PC-3 (cell line): Measurements from ENCODE around the gene SMIM27. TPM values are rescaled to one million over a fixed set of nuclear protein-coding genes. Genes with fewer than 3 reads are reported as not detected.
A peak's percentile ranks its signal among the peaks of the same experiment; 100 is the strongest.

ENCODE experiments used
- ATAC-seq: fragments of 200-7000 bp; cut with Tn5 transposase; 2 replicates; pipeline ENCODE4 v1.9.1; 2020; ENCODE audit warnings: mild to moderate bottlenecking, moderate library complexity
- BruUV-seq: library from RNA; stranded (reverse); fragments of 400-500 nt; replicated peaks from 2 replicates; lab custom pipeline; 2021; lab: Mats Ljungman, UMichigan
- CTCF ChIA-PET: fragments of 300-600 bp; sonication (Branson Sonifier 250); formaldehyde crosslinking; loops from one replicate; lab custom pipeline; 2022; ENCODE audit warnings: antibody characterized with exemption; lab: Charles Lee
- POLR2A ChIA-PET: fragments of 300-600 bp; sonication (Branson Sonifier 250); formaldehyde crosslinking; loops from one replicate; lab custom pipeline; 2022; ENCODE audit warnings: antibody characterized with exemption; ENCODE audit not compliant: unreplicated experiment; lab: Charles Lee
- DNase-seq: peaks from one replicate; pipeline ENCODE4 v3.0.0-alpha.2; 2015
- H2AFZ ChIP-seq: fragments of 300-600 bp; sonication (generic); 2 replicates; pipeline ENCODE4 v1.6.0; 2016; ENCODE audit warnings: antibody characterized with exemption, low read length
- H3F3A ChIP-seq: fragments of 300-600 bp; sonication (generic); one replicate; pipeline ENCODE4 v1.6.0; 2017; ENCODE audit warnings: antibody characterized with exemption, low read length, control low read depth, mild to moderate bottlenecking; ENCODE audit not compliant: unreplicated experiment
- H3K27ac ChIP-seq: fragments of 300-600 bp; sonication (generic); 2 replicates; pipeline ENCODE4 v1.5.1; 2016; ENCODE audit warnings: mild to moderate bottlenecking, low read length
- H3K27me3 ChIP-seq: fragments of 300-600 bp; sonication (generic); 2 replicates; pipeline ENCODE4 v1.6.1; 2016; ENCODE audit warnings: low read length, mixed read lengths
- H3K36me3 ChIP-seq: fragments of 300-600 bp; sonication (generic); 2 replicates; pipeline ENCODE4 v1.6.1; 2016; ENCODE audit warnings: low read depth, mixed run types, low read length, mixed read lengths
- H3K4me1 ChIP-seq: fragments of 300-600 bp; sonication (generic); 2 replicates; pipeline ENCODE4 v1.5.1; 2016; ENCODE audit warnings: low read length; ENCODE audit not compliant: insufficient read depth
- H3K4me2 ChIP-seq: fragments of 300-600 bp; sonication (generic); 2 replicates; pipeline ENCODE4 v1.6.0; 2016; ENCODE audit warnings: low read length
- H3K4me3 ChIP-seq: fragments of 300-600 bp; sonication (generic); 2 replicates; pipeline ENCODE4 v1.5.1; 2016; ENCODE audit warnings: mild to moderate bottlenecking, low read length, mixed read lengths
- H3K79me2 ChIP-seq: fragments of 300-600 bp; sonication (generic); 2 replicates; pipeline ENCODE4 v1.6.1; 2017; ENCODE audit warnings: low read length, mixed read lengths
- H3K9ac ChIP-seq: fragments of 300-600 bp; sonication (generic); 2 replicates; pipeline ENCODE4 v1.6.0; 2016; ENCODE audit warnings: mild to moderate bottlenecking, low read length
- H3K9me2 ChIP-seq: fragments of 300-600 bp; sonication (generic); replicated peaks from 2 replicates; pipeline ENCODE4 v1.6.1; 2016; ENCODE audit warnings: mixed run types, low read length, mixed read lengths
- H3K9me3 ChIP-seq: fragments of 300-600 bp; sonication (generic); 2 replicates; pipeline ENCODE4 v1.6.1; 2016; ENCODE audit warnings: low read length, mixed read lengths
- H4K20me1 ChIP-seq: fragments of 300-600 bp; sonication (generic); 2 replicates; pipeline ENCODE4 v1.6.1; 2016; ENCODE audit warnings: low read length, mixed read lengths
- EZH2 ChIP-seq: fragments of 300-600 bp; sonication (generic); IDR thresholded peaks from one replicate; pipeline ENCODE4 v1.6.1; 2017; ENCODE audit warnings: antibody characterized with exemption, mild to moderate bottlenecking, low read length; ENCODE audit not compliant: unreplicated experiment
- EZH2phosphoT487 ChIP-seq: fragments of 300-600 bp; sonication (generic); IDR thresholded peaks from 2 replicates; pipeline ENCODE4 v1.6.1; 2018; ENCODE audit warnings: mild to moderate bottlenecking, antibody characterized with exemption, low read length, borderline replicate concordance
- intact Hi-C: fragments of 100-400 bp; cut with micrococcal nuclease; formaldehyde crosslinking; loops from 2 replicates; pipeline ENCODE4 v1.9.0; 2023
- total RNA-seq: library from RNA; depleted of rRNA; stranded (reverse); fragments of >200 nt; gene quantifications from 2 replicates; pipeline ENCODE4 v1.2.3, GENCODE V29; 2014
- TF ChIP-seq, protein P1 (sequence below): fragments of 300-600 bp; sonication (generic); conservative IDR thresholded peaks from 2 replicates; pipeline ENCODE4 v1.5.1; 2017; ENCODE audit warnings: antibody characterized with exemption, low read depth, mild to moderate bottlenecking, low read length

Gene SMIM27
- total RNA-seq, 1 experiment from 2014 or later, result 3.0 TPM

DNA sequence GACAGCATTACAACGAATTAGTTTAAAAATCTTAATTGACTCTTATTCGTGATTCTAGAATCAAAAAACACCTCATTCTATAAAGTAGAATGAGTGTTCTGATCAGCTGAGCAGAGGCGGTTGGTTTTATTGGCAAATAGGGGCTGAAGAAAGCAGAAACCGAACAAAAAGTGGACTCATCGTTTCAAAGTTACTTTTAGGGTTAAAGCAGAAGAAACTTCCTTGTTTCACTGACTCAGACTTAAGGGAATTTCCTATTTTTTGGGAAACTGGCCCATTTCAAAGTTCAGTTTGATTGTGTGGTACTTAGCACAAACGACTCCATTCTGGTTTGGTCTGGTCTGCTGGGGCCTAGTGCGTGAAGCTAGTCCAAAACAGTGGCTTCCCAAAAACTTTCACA is 21.7 kb downstream of the SMIM27 start:
- H3K4me1 ChIP-seq, result peaks cover 17% of the 10 kb centered on the region
- H3K27me3 ChIP-seq, result no peaks in the 10 kb centered on the region
- H2AFZ ChIP-seq, result peak overlapping the region; percentile 98; the same call in 1 of the 2 replicates
- DNase-seq, result no peak
- no peaks in the 10 kb centered on the region for H3K9me2 ChIP-seq
- no peak overlapping the region for H3K27ac ChIP-seq
- CTCF ChIA-PET, result no interaction called here
- H3F3A ChIP-seq, result peaks cover 3% of the 10 kb centered on the region
- peak overlapping the region; percentile 97; the same call in 1 of the 2 replicates for H3K4me3 ChIP-seq
- ATAC-seq, result no peak
- H3K79me2 ChIP-seq, result peaks cover 35% of the 10 kb centered on the region
- intact Hi-C loops, result loop anchor here (2.0 to 5.0 kb wide), 2 partner anchors 47 to 142 kb away; partner anchors contain the start of gene RIGI
- peak overlapping the region; percentile 87; the same call in 1 of the 2 replicates for H3K4me2 ChIP-seq
- TF ChIP-seq EZH2phosphoT487 (no peak), EZH2 (no peak)
- TF ChIP-seq, protein P1, sequence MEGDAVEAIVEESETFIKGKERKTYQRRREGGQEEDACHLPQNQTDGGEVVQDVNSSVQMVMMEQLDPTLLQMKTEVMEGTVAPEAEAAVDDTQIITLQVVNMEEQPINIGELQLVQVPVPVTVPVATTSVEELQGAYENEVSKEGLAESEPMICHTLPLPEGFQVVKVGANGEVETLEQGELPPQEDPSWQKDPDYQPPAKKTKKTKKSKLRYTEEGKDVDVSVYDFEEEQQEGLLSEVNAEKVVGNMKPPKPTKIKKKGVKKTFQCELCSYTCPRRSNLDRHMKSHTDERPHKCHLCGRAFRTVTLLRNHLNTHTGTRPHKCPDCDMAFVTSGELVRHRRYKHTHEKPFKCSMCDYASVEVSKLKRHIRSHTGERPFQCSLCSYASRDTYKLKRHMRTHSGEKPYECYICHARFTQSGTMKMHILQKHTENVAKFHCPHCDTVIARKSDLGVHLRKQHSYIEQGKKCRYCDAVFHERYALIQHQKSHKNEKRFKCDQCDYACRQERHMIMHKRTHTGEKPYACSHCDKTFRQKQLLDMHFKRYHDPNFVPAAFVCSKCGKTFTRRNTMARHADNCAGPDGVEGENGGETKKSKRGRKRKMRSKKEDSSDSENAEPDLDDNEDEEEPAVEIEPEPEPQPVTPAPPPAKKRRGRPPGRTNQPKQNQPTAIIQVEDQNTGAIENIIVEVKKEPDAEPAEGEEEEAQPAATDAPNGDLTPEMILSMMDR, result no peak
- H3K9me3 ChIP-seq, result no peaks in the 10 kb centered on the region
- POLR2A ChIA-PET, result no interaction called here
- no peaks in the 10 kb centered on the region for H3K36me3 ChIP-seq
- peak overlapping the region; percentile 91; the same call in 1 of the 2 replicates for H3K9ac ChIP-seq
- H4K20me1 ChIP-seq, result peaks cover 10% of the 10 kb centered on the region; the same call in 1 of the 2 replicates
- BruUV-seq, result no TSS peak

DNA sequence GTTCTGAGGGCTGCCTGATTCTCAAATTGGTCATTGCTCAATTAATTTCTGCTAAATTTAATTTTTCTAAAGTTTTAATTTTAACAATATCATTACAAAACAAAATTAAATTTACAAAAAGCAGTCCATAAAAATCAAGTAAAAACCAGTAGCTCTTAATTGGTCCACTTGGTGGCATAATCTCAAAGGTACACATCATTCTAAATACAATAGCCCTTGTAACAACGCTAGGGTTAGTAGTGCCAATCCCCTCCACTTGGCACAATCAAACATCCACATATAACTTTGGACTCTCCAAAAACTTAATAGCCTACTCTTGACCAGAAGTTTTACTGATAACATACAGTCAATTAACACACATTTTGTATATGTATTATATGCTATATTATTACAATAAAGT is 22.7 kb downstream of the SMIM27 start:
- no peaks in the 10 kb centered on the region for H3K36me3 ChIP-seq
- no peaks in the 10 kb centered on the region for H3K9me3 ChIP-seq
- no peak overlapping the region for H3K27ac ChIP-seq
- H2AFZ ChIP-seq, result no peak overlapping the region
- POLR2A ChIA-PET, result no interaction called here
- no peak overlapping the region for H3K9ac ChIP-seq
- no TSS peak for BruUV-seq
- H3K4me3 ChIP-seq, result no peak overlapping the region
- no peaks in the 10 kb centered on the region for H3K27me3 ChIP-seq
- peaks cover 31% of the 10 kb centered on the region for H3K79me2 ChIP-seq
- peaks cover 17% of the 10 kb centered on the region for H3K4me1 ChIP-seq
- H3K4me2 ChIP-seq, result no peak overlapping the region
- peaks cover 3% of the 10 kb centered on the region for H3F3A ChIP-seq
- ATAC-seq (no peak), DNase-seq (no peak)
- intact Hi-C loops, result loop anchor here (5.0 kb wide), 1 partner anchor 143 kb away; no protein-coding TSS in a partner anchor
- CTCF ChIA-PET, result interaction anchor here (0.7 kb wide), 1 partner anchor 194 kb away, joined by 5 read pairs; no protein-coding TSS in a partner anchor
- H3K9me2 ChIP-seq, result no peaks in the 10 kb centered on the region
- TF ChIP-seq EZH2 (no peak), EZH2phosphoT487 (no peak)
- TF ChIP-seq, protein P1, result no peak; the same call in 1 of the 2 replicates
- H4K20me1 ChIP-seq, result peaks cover 10% of the 10 kb centered on the region; the same call in 1 of the 2 replicates

DNA sequence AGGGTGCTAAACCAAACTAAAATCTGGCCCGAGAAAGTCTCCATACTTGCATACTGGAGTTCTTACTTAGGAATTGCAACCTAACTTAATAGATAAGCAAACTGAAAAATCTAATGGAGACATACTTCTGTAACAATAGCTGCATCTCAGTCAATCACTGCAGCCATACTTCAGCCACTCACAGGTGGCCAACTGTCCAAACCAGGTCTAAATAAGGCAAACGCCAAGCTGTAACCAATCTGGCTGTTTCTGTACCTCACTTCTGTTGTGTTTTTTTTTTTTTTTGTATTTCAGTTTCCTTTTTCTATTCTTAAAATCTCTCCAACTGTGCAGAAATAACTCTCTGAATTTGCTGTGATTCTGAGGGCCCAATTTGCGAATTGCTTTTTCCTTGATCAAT is 25.2 kb downstream of the SMIM27 start:
- Histone ChIP-seq H3K4me1 (peaks cover 6% of the 10 kb centered on the region), H3K36me3 (no peaks in the 10 kb centered on the region), H3K27me3 (no peaks in the 10 kb centered on the region), H3F3A (peaks cover 3% of the 10 kb centered on the region), H3K9me2 (no peaks in the 10 kb centered on the region), H4K20me1 (no peaks in the 10 kb centered on the region), H3K4me2 (no peak overlapping the region), H2AFZ (no peak overlapping the region), H3K79me2 (peaks cover 6% of the 10 kb centered on the region), H3K27ac (no peak overlapping the region), H3K9me3 (no peaks in the 10 kb centered on the region), H3K4me3 (no peak overlapping the region), H3K9ac (no peak overlapping the region)
- ChIA-PET POLR2A (no interaction called here), CTCF (no interaction called here)
- no TSS peak for BruUV-seq
- no peak for DNase-seq
- TF ChIP-seq EZH2 (no peak), EZH2phosphoT487 (no peak)
- TF ChIP-seq, protein P1, result no peak
- intact Hi-C loops, result no loop called here
- no peak for ATAC-seq
